Activated CD8-positive, alpha-beta T cell treated with anti-CD3 and anti-CD28 coated beads for 36 hours (primary cell): ENCODE data around the gene UBE2U. TPM values are rescaled to one million over a fixed set of nuclear protein-coding genes. Genes with fewer than 3 reads are reported as not detected.
A peak's percentile ranks its signal among the peaks of the same experiment; 100 is the strongest.
"Not testable (repeated sequence)": the region's sequence is repeated elsewhere in the genome, so short reads cannot be mapped to it uniquely, and the experiment has no call there.

Experiments used
- ATAC-seq: fragments of 200-7000 bp; cut with Tn5 transposase; one replicate; pipeline ENCODE4 v1.10.0; 2021; ENCODE audit warnings: mild to moderate bottlenecking, moderate library complexity
- CTCF ChIA-PET: fragments of 350-600 bp; sonication (Branson Sonifier 250); formaldehyde crosslinking; loops from one replicate; lab custom pipeline; 2021; ENCODE audit warnings: antibody characterized with exemption; lab: Charles Lee
- POLR2A ChIA-PET: fragments of 350-600 bp; sonication (Branson Sonifier 250); formaldehyde crosslinking; loops from one replicate; lab custom pipeline; 2021; ENCODE audit warnings: antibody characterized with exemption; lab: Charles Lee
- DNase-seq: peaks from one replicate; pipeline ENCODE4 v3.0.0-alpha.2; 2020
- H3K27ac Mint-ChIP-seq: one replicate; pipeline ENCODE4 v1.8.0; 2021; ENCODE audit warnings: mild to moderate bottlenecking, mixed read lengths
- H3K27me3 Mint-ChIP-seq: one replicate; pipeline ENCODE4 v1.8.0; 2021; ENCODE audit warnings: mixed read lengths
- H3K36me3 Mint-ChIP-seq: one replicate; pipeline ENCODE4 v1.8.0; 2021; ENCODE audit warnings: low read depth, mixed read lengths
- H3K4me1 Mint-ChIP-seq: one replicate; pipeline ENCODE4 v1.8.0; 2021; ENCODE audit warnings: low read depth, mixed read lengths
- H3K4me3 Mint-ChIP-seq: one replicate; pipeline ENCODE4 v1.8.0; 2021; ENCODE audit warnings: mild to moderate bottlenecking, moderate library complexity, mixed read lengths
- H3K9me3 Mint-ChIP-seq: one replicate; pipeline ENCODE4 v1.8.0; 2021; ENCODE audit warnings: mixed read lengths
- CTCF ChIP-seq: fragments of 200-600 bp; IDR thresholded peaks from one replicate; pipeline ENCODE4 v1.8.0; 2022; ENCODE audit warnings: antibody characterized with exemption, mild to moderate bottlenecking
- intact Hi-C: fragments of 100-400 bp; cut with micrococcal nuclease; formaldehyde crosslinking; loops from one replicate; pipeline ENCODE4 v1.10.0; 2022
- total RNA-seq, 2 experiments: library from RNA; stranded (reverse); gene quantifications; one replicate each; pipeline ENCODE4 v1.2.3, GENCODE V29; 2021

UBE2U gene
- total RNA-seq, 2 experiments from 2014 or later, result not detected

- POLR2A ChIA-PET, result interaction anchor here (0.7 kb wide), 1 partner anchor 25 kb away, joined by 3 read pairs; no protein-coding TSS in a partner anchor
Observed at GRCh38 chr1:64246294-64246917, 43.0 kb downstream of the UBE2U start.

GRCh38 chr1:64248065-64248464 is 44.6 kb downstream of the UBE2U start:
- peaks cover 20% of the 10 kb centered on the region for H3K4me1 Mint-ChIP-seq
- CTCF ChIA-PET, result interaction anchor here (1.1 to 3.0 kb wide), 5 partner anchors 9 to 703 kb away, joined by 3 to 28 read pairs (median 4); no protein-coding TSS in a partner anchor
- DNase-seq (no peak), ATAC-seq (no peak)
- intact Hi-C loops, result loop anchor here (5.0 to 10.0 kb wide), 2 partner anchors 113 to 631 kb away; no protein-coding TSS in a partner anchor
- no peaks in the 10 kb centered on the region for H3K9me3 Mint-ChIP-seq
- no peak overlapping the region for H3K4me3 Mint-ChIP-seq
- no peak overlapping the region for H3K27ac Mint-ChIP-seq
- H3K36me3 Mint-ChIP-seq, result no peaks in the 10 kb centered on the region
- no peak for TF ChIP-seq CTCF
- H3K27me3 Mint-ChIP-seq, result peaks cover 7% of the 10 kb centered on the region
- POLR2A ChIA-PET, result no interaction called here

More at GRCh38 chr1:64246294-64246917, 43.0 kb downstream of the UBE2U start:
- no peak overlapping the region for H3K4me3 Mint-ChIP-seq
- H3K27ac Mint-ChIP-seq, result no peak overlapping the region
- peak; percentile 82 for TF ChIP-seq CTCF
- ATAC-seq, result no peak
- intact Hi-C loops, result loop anchor here (5.0 to 10.0 kb wide), 2 partner anchors 112 to 629 kb away; no protein-coding TSS in a partner anchor
- H3K4me1 Mint-ChIP-seq, result peaks cover 20% of the 10 kb centered on the region
- CTCF ChIA-PET, result interaction anchor here (0.7 to 3.0 kb wide), 29 partner anchors 10 to 892 kb away, joined by 3 to 28 read pairs (median 3); no protein-coding TSS in a partner anchor
- no peaks in the 10 kb centered on the region for H3K36me3 Mint-ChIP-seq
- H3K27me3 Mint-ChIP-seq, result peaks cover 7% of the 10 kb centered on the region
- H3K9me3 Mint-ChIP-seq, result no peaks in the 10 kb centered on the region
- DNase-seq, result no peak

GRCh38 chr1:64250472-64250871 is 47.0 kb downstream of the UBE2U start:
- POLR2A ChIA-PET, ATAC-seq, H3K27ac Mint-ChIP-seq, H3K9me3 Mint-ChIP-seq, CTCF ChIA-PET, intact Hi-C loops, H3K4me3 Mint-ChIP-seq, DNase-seq, H3K4me1 Mint-ChIP-seq, H3K36me3 Mint-ChIP-seq: not testable (repeated sequence)
- peaks cover 13% of the 10 kb centered on the region for H3K27me3 Mint-ChIP-seq

- ChIA-PET POLR2A (no interaction called here), CTCF (no interaction called here)
Observed at GRCh38 chr1:64251971-64252370, 48.5 kb downstream of the UBE2U start.

GRCh38 chr1:64257233-64257632 is 53.8 kb downstream of the UBE2U start:
- H3K4me1 Mint-ChIP-seq, ATAC-seq, DNase-seq, H3K9me3 Mint-ChIP-seq, H3K36me3 Mint-ChIP-seq, intact Hi-C loops, POLR2A ChIA-PET, H3K27ac Mint-ChIP-seq, H3K4me3 Mint-ChIP-seq: not testable (repeated sequence)
- peaks cover 13% of the 10 kb centered on the region for H3K27me3 Mint-ChIP-seq
- CTCF ChIA-PET, result interaction anchor here (1.4 kb wide), 1 partner anchor 10 kb away, joined by 4 read pairs; no protein-coding TSS in a partner anchor

More at GRCh38 chr1:64251971-64252370, 48.5 kb downstream of the UBE2U start:
- ATAC-seq (no peak), DNase-seq (no peak)
- no peaks in the 10 kb centered on the region for H3K36me3 Mint-ChIP-seq
- no peaks in the 10 kb centered on the region for H3K4me1 Mint-ChIP-seq
- intact Hi-C loops, result no loop called here
- peaks cover 4% of the 10 kb centered on the region for H3K9me3 Mint-ChIP-seq
- TF ChIP-seq CTCF, result no peak
- H3K27ac Mint-ChIP-seq, result no peak overlapping the region
- H3K27me3 Mint-ChIP-seq, result peaks cover 13% of the 10 kb centered on the region
- H3K4me3 Mint-ChIP-seq, result no peak overlapping the region

- H3K4me1 Mint-ChIP-seq, intact Hi-C loops, H3K36me3 Mint-ChIP-seq, H3K9me3 Mint-ChIP-seq, ATAC-seq, H3K4me3 Mint-ChIP-seq, DNase-seq, POLR2A ChIA-PET, CTCF ChIA-PET, H3K27ac Mint-ChIP-seq: not testable (repeated sequence)
- peaks cover 11% of the 10 kb centered on the region for H3K27me3 Mint-ChIP-seq
Observed at GRCh38 chr1:64258444-64258843, 55.0 kb downstream of the UBE2U start.
